Measurements from ENCODE around the gene ZNF609. TPM values are rescaled to one million over a fixed set of nuclear protein-coding genes. Genes with fewer than 3 reads are reported as not detected.
"Not testable (repeated sequence)": the region's sequence is repeated elsewhere in the genome, so short reads cannot be mapped to it uniquely, and the experiment has no call there.

Gene ZNF609
- total RNA-seq, 3 donors from 2014 or later (not counting 1 experiment from before 2014, with no cell fraction given): 40.3 to 59.7 (median 55.3) TPM

GRCh38 chr15:64599716-64600115, 139.3 kb downstream of the ZNF609 start:
- no peaks in the 10 kb centered on the region for H3K36me3 Mint-ChIP-seq
- Histone ChIP-seq H3K36me3 (ENCODE audit: control insufficient read depth, insufficient read depth, low read length) (no peaks in the 10 kb centered on the region), H3K9me3 (ENCODE audit: control insufficient read depth, insufficient read depth, low read length) (no peaks in the 10 kb centered on the region), H3K27ac (ENCODE audit: low read length) (no peak overlapping the region), H3K4me1 (ENCODE audit: control insufficient read depth, insufficient read depth, low read length) (peaks cover 23% of the 10 kb centered on the region), H3K4me3 (ENCODE audit: low read length) (no peak overlapping the region), H3K27me3 (ENCODE audit: control insufficient read depth, insufficient read depth, low read length) (no peaks in the 10 kb centered on the region)
- peaks cover 34 to 38% of the 10 kb centered on the region in 2 donors for H3K4me1 Mint-ChIP-seq
- no peak for DNase-seq
- WGBS (ENCODE audit: insufficient coverage): 30% methylated on average over 2 of the region's 2 CpGs
- H3K4me3 Mint-ChIP-seq: peak overlapping the region; percentile 26
- no peak for ATAC-seq
- no peaks in the 10 kb centered on the region for H3K9me3 Mint-ChIP-seq
- no peaks in the 10 kb centered on the region for H3K27me3 Mint-ChIP-seq (ENCODE audit: low read depth in 2 of 2)
- TF ChIP-seq CTCF (IDR thresholded peaks at IDR 0.05): no peak
- intact Hi-C loops (cut with micrococcal nuclease): loop anchor here (5.0 kb wide), 1 partner anchor 33 kb away; no protein-coding TSS in a partner anchor
- peak overlapping the region; percentile 22 to 96 for H3K27ac Mint-ChIP-seq

GRCh38 chr15:64600794-64601193, 140.4 kb downstream of the ZNF609 start:
- no peaks in the 10 kb centered on the region for H3K36me3 ChIP-seq (ENCODE audit: control insufficient read depth, insufficient read depth, low read length)
- Mint-ChIP-seq H3K4me1 (peaks cover 34 to 38% of the 10 kb centered on the region in 2 donors), H3K36me3 (no peaks in the 10 kb centered on the region), H3K27ac (no peak overlapping the region), H3K4me3 (no peak overlapping the region), H3K9me3 (no peaks in the 10 kb centered on the region), H3K27me3 (ENCODE audit: low read depth in 2 of 2) (no peaks in the 10 kb centered on the region)
- H3K9me3 ChIP-seq (ENCODE audit: control insufficient read depth, insufficient read depth, low read length): no peaks in the 10 kb centered on the region
- WGBS (ENCODE audit: insufficient coverage): no CpG with 5 or more reads among the region's 1 CpG
- ATAC-seq (no peak), DNase-seq (no peak)
- intact Hi-C loops (cut with micrococcal nuclease): no loop called here
- no peak overlapping the region for H3K4me3 ChIP-seq (ENCODE audit: low read length)
- H3K4me1 ChIP-seq (ENCODE audit: control insufficient read depth, insufficient read depth, low read length): peaks cover 23% of the 10 kb centered on the region
- no peak for TF ChIP-seq CTCF (IDR thresholded peaks at IDR 0.05)
- no peak overlapping the region for H3K27ac ChIP-seq (ENCODE audit: low read length)
- no peaks in the 10 kb centered on the region for H3K27me3 ChIP-seq (ENCODE audit: control insufficient read depth, insufficient read depth, low read length)

- H3K27ac Mint-ChIP-seq: no peak overlapping the region
- intact Hi-C loops (cut with micrococcal nuclease): no loop called here
- no peak for TF ChIP-seq CTCF (IDR thresholded peaks at IDR 0.05)
Measured at GRCh38 chr15:64604319-64604718, 143.9 kb downstream of the ZNF609 start.

GRCh38 chr15:64607416-64607815, 147.0 kb downstream of the ZNF609 start:
- H3K9me3 Mint-ChIP-seq; H3K27me3 ChIP-seq (ENCODE audit: control insufficient read depth, insufficient read depth, low read length); H3K36me3 ChIP-seq (ENCODE audit: control insufficient read depth, insufficient read depth, low read length); H3K27ac Mint-ChIP-seq; H3K4me3 ChIP-seq (ENCODE audit: low read length); DNase-seq; intact Hi-C loops (cut with micrococcal nuclease); H3K4me1 ChIP-seq (ENCODE audit: control insufficient read depth, insufficient read depth, low read length); H3K9me3 ChIP-seq (ENCODE audit: control insufficient read depth, insufficient read depth, low read length); ATAC-seq; H3K36me3 Mint-ChIP-seq; H3K4me3 Mint-ChIP-seq; H3K27ac ChIP-seq (ENCODE audit: low read length); H3K27me3 Mint-ChIP-seq (ENCODE audit: low read depth in 2 of 2): not testable (repeated sequence)
- WGBS (ENCODE audit: insufficient coverage): 98% methylated on average over 6 of the region's 6 CpGs
- peaks cover 21 to 26% of the 10 kb centered on the region in 2 donors for H3K4me1 Mint-ChIP-seq

More at GRCh38 chr15:64604319-64604718, 143.9 kb downstream of the ZNF609 start:
- peaks cover 4% of the 10 kb centered on the region for H3K4me1 ChIP-seq (ENCODE audit: control insufficient read depth, insufficient read depth, low read length)
- Mint-ChIP-seq H3K4me3 (no peak overlapping the region), H3K4me1 (peaks cover 24 to 28% of the 10 kb centered on the region in 2 donors), H3K27me3 (ENCODE audit: low read depth in 2 of 2) (no peaks in the 10 kb centered on the region), H3K36me3 (no peaks in the 10 kb centered on the region), H3K9me3 (no peaks in the 10 kb centered on the region)
- no peak for DNase-seq
- H3K36me3 ChIP-seq (ENCODE audit: control insufficient read depth, insufficient read depth, low read length): no peaks in the 10 kb centered on the region
- ATAC-seq: no peak
- no peaks in the 10 kb centered on the region for H3K9me3 ChIP-seq (ENCODE audit: control insufficient read depth, insufficient read depth, low read length)
- no peak overlapping the region for H3K4me3 ChIP-seq (ENCODE audit: low read length)
- H3K27ac ChIP-seq (ENCODE audit: low read length): no peak overlapping the region
- no peaks in the 10 kb centered on the region for H3K27me3 ChIP-seq (ENCODE audit: control insufficient read depth, insufficient read depth, low read length)
